ENCODE measurements around the gene ZDHHC14.

DNA sequence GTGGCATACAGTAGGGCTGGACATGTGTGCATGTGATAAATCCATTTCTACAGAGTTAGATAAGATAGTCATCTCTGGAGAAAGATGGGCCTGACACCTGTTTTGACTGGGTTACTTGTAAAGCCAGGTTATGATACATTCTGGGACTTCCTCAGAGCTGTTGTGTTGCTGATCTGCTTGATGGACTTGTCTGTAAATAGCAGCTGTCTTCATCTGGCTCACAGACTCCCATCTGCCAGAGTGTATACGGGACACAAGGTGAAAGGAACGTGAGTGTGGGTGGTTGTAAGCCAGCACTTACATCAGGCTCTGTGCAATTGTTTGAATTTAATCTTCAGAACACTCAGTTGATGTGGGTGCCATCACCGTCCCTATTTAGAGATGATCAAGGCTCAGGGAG is 49.8 kb downstream of the ZDHHC14 start:
- TF ChIP-seq TAF1 (IDR thresholded peaks at IDR 0.05; ENCODE audit: low read depth, low read length) = no peak
- TF ChIP-seq NRF1 (IDR thresholded peaks at IDR 0.05; ENCODE audit: low read depth, low read length) = no peak
- TF ChIP-seq, protein P1, sequence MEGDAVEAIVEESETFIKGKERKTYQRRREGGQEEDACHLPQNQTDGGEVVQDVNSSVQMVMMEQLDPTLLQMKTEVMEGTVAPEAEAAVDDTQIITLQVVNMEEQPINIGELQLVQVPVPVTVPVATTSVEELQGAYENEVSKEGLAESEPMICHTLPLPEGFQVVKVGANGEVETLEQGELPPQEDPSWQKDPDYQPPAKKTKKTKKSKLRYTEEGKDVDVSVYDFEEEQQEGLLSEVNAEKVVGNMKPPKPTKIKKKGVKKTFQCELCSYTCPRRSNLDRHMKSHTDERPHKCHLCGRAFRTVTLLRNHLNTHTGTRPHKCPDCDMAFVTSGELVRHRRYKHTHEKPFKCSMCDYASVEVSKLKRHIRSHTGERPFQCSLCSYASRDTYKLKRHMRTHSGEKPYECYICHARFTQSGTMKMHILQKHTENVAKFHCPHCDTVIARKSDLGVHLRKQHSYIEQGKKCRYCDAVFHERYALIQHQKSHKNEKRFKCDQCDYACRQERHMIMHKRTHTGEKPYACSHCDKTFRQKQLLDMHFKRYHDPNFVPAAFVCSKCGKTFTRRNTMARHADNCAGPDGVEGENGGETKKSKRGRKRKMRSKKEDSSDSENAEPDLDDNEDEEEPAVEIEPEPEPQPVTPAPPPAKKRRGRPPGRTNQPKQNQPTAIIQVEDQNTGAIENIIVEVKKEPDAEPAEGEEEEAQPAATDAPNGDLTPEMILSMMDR (IDR thresholded peaks at IDR 0.05; ENCODE audit: control extremely low read depth in 1 of 3, insufficient read depth in 1 of 3, low read depth in 1 of 3, low read length in 3 of 3) = no peak
- no peak for TF ChIP-seq POLR2AphosphoS5 (IDR thresholded peaks at IDR 0.05; ENCODE audit: low read depth, low read length)
- no peak for TF ChIP-seq POLR2A (IDR thresholded peaks at IDR 0.05; ENCODE audit: control extremely low read depth in 1 of 2, low read depth in 2 of 2, low read length in 2 of 2)
